ENCODE results near the gene IL22RA1. TPM values are rescaled to one million over a fixed set of nuclear protein-coding genes. Genes with fewer than 3 reads are reported as not detected.

Gene IL22RA1
- total and polyA plus RNA-seq, 5 donors from 2014 or later, result not detected

DNA sequence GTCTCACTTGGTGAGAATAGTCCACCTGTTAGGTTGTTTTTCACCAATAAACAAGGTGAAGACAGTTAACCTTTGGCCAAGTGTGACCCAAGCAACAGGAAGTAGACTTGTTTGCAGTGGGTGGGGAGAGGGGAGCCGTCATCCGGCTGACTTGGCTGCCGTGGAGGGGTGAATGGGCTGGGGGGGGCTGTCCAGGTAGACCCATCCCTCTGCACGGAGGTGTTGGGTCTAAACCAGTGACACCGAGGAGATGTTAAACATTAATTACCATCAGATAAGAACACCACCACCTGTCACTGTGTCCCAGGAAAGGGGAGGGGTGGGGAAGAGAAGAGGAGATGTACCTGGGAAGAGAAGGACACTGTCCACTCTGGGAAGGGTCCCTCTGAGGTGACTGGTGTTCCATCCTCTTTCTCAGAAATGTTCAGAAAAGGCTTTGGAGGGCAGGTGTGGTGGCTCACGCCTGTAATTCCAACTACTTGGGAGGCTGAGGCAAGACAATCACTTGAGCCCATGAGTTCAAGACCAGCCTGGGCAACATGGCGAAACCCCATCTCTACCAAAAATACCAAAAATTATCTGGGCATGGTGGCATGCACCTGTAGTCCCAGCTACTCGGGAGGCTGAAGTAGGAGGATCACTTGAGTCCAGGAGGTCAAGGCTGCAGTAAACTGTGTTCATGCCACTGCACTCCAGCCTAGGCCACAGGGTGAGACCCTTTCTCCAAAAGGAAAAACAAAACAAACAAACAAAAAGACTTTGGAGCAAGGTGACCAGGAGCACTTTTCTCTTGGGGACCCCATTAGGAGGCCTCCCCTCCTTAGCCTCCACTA is 24.3 kb downstream of the IL22RA1 start:
- peaks cover 0 to 1% (median 0%) of the 10 kb centered on the region in 7 donors for H3K9me3 Mint-ChIP-seq
- H3K36me3 Mint-ChIP-seq, result no peaks in the 10 kb centered on the region
- DNase-seq (no peak), ATAC-seq (ENCODE audit: low read depth in 2 of 2) (no peak)
- no peaks in the 10 kb centered on the region for H3K9me3 ChIP-seq (ENCODE audit: control insufficient read depth in 2 of 2, low read length in 2 of 2)
- H3K4me3 Mint-ChIP-seq, result no peak overlapping the region
- H3K27ac ChIP-seq (ENCODE audit: insufficient read depth, low read length, poor library complexity, severe bottlenecking), result no peak overlapping the region
- no peaks in the 10 kb centered on the region for H3K4me1 Mint-ChIP-seq
- H3K4me3 ChIP-seq (ENCODE audit: low read depth, low read length), result no peak overlapping the region
- H3K27me3 Mint-ChIP-seq, result peaks cover 27% of the 10 kb centered on the region
- H3K27ac Mint-ChIP-seq, result peak overlapping the region in 1 of 3 donors; percentile 56
- H3K36me3 ChIP-seq (ENCODE audit: control insufficient read depth, insufficient read depth, low read length), result no peaks in the 10 kb centered on the region
- no peaks in the 10 kb centered on the region for H3K4me1 ChIP-seq (ENCODE audit: control insufficient read depth, insufficient read depth, low read length, poor library complexity, severe bottlenecking)
- H3K27me3 ChIP-seq (ENCODE audit: control insufficient read depth, insufficient read depth, low read length), result peaks cover 3% of the 10 kb centered on the region

DNA sequence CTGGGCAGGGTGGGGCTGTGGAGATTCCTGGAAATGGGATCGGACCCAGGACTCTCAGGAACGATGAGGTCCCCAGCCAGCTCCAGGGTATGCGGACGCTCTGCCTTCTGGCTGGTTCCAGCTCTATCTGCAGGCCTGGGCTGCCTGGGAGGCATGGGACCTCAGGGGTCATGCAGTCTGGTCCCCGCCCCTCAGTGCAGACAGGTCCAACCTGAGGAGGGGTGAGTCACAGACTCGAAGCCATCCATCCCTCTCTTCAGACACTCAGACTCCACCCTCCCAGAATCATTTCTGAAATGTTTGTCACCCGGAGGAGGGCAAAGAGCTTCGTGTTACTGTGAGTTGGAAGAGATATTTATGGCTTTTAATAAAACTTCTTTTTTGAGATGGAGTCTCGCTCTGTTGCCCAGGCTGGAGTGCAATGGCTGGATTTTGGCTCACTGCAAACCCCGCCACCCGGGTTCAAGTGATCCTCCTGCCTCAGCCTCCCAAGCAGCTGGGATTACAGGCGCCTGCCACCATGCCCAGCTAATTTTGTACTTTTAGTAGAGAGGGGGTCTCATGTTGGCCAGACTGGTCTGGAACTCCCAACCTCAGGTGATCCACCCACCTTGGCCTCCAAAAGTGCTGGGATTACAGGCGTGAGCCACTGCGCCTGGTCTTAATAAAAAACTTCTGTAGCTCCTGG is 25.1 kb downstream of the IL22RA1 start:
- no peak overlapping the region for H3K4me3 ChIP-seq (ENCODE audit: low read depth, low read length)
- H3K36me3 ChIP-seq (ENCODE audit: control insufficient read depth, insufficient read depth, low read length), result no peaks in the 10 kb centered on the region
- H3K27me3 ChIP-seq (ENCODE audit: control insufficient read depth, insufficient read depth, low read length), result peaks cover 3% of the 10 kb centered on the region
- no peaks in the 10 kb centered on the region for H3K9me3 ChIP-seq (ENCODE audit: control insufficient read depth in 2 of 2, low read length in 2 of 2)
- no peaks in the 10 kb centered on the region for H3K36me3 Mint-ChIP-seq
- H3K4me1 ChIP-seq (ENCODE audit: control insufficient read depth, insufficient read depth, low read length, poor library complexity, severe bottlenecking), result no peaks in the 10 kb centered on the region
- peak overlapping the region in 1 of 3 donors; percentile 38 for H3K27ac Mint-ChIP-seq
- H3K27me3 Mint-ChIP-seq, result peaks cover 31% of the 10 kb centered on the region
- H3K4me3 Mint-ChIP-seq, result no peak overlapping the region
- ATAC-seq (ENCODE audit: low read depth in 2 of 2), result no peak
- no peak for DNase-seq
- peaks cover 0 to 1% (median 0%) of the 10 kb centered on the region in 7 donors for H3K9me3 Mint-ChIP-seq
- no peak overlapping the region for H3K27ac ChIP-seq (ENCODE audit: insufficient read depth, low read length, poor library complexity, severe bottlenecking)
- H3K4me1 Mint-ChIP-seq, result peaks cover 0 to 3% (median 0%) of the 10 kb centered on the region in 4 donors

- peaks cover 31% of the 10 kb centered on the region for H3K27me3 Mint-ChIP-seq
- Histone ChIP-seq H3K4me1 (ENCODE audit: control insufficient read depth, insufficient read depth, low read length, poor library complexity, severe bottlenecking) (no peaks in the 10 kb centered on the region), H3K36me3 (ENCODE audit: control insufficient read depth, insufficient read depth, low read length) (no peaks in the 10 kb centered on the region), H3K27me3 (ENCODE audit: control insufficient read depth, insufficient read depth, low read length) (peaks cover 3% of the 10 kb centered on the region), H3K9me3 (ENCODE audit: control insufficient read depth in 2 of 2, low read length in 2 of 2) (no peaks in the 10 kb centered on the region), H3K27ac (ENCODE audit: insufficient read depth, low read length, poor library complexity, severe bottlenecking) (no peak overlapping the region), H3K4me3 (ENCODE audit: low read depth, low read length) (no peak overlapping the region)
- ATAC-seq (ENCODE audit: low read depth in 2 of 2), result no peak
- no peak for DNase-seq
- H3K9me3 Mint-ChIP-seq, result peaks cover 0 to 1% (median 0%) of the 10 kb centered on the region in 7 donors
- H3K4me3 Mint-ChIP-seq, result no peak overlapping the region
- peaks cover 0 to 9% (median 0%) of the 10 kb centered on the region in 4 donors for H3K4me1 Mint-ChIP-seq
- no peaks in the 10 kb centered on the region for H3K36me3 Mint-ChIP-seq
- H3K27ac Mint-ChIP-seq, result no peak overlapping the region
Measured at GRCh38 chr1:24117132-24117531, 25.8 kb downstream of the IL22RA1 start.

GRCh38 chr1:24114753-24115152 is 28.2 kb downstream of the IL22RA1 start:
- H3K9me3 ChIP-seq (ENCODE audit: control insufficient read depth in 2 of 2, low read length in 2 of 2), result no peaks in the 10 kb centered on the region
- Mint-ChIP-seq H3K36me3 (no peaks in the 10 kb centered on the region), H3K4me3 (no peak overlapping the region), H3K9me3 (no peaks in the 10 kb centered on the region), H3K27ac (no peak overlapping the region), H3K27me3 (peaks cover 31% of the 10 kb centered on the region), H3K4me1 (peaks cover 0 to 9% (median 0%) of the 10 kb centered on the region in 4 donors)
- H3K27me3 ChIP-seq (ENCODE audit: control insufficient read depth, insufficient read depth, low read length), result peaks cover 3% of the 10 kb centered on the region
- H3K36me3 ChIP-seq (ENCODE audit: control insufficient read depth, insufficient read depth, low read length), result no peaks in the 10 kb centered on the region
- ATAC-seq (ENCODE audit: low read depth in 2 of 2) (no peak), DNase-seq (no peak)
- no peak overlapping the region for H3K27ac ChIP-seq (ENCODE audit: insufficient read depth, low read length, poor library complexity, severe bottlenecking)
- no peaks in the 10 kb centered on the region for H3K4me1 ChIP-seq (ENCODE audit: control insufficient read depth, insufficient read depth, low read length, poor library complexity, severe bottlenecking)
- H3K4me3 ChIP-seq (ENCODE audit: low read depth, low read length), result no peak overlapping the region

- no peak overlapping the region for H3K4me3 Mint-ChIP-seq
Measured at GRCh38 chr1:24113641-24114033, 29.3 kb downstream of the IL22RA1 start.

DNA sequence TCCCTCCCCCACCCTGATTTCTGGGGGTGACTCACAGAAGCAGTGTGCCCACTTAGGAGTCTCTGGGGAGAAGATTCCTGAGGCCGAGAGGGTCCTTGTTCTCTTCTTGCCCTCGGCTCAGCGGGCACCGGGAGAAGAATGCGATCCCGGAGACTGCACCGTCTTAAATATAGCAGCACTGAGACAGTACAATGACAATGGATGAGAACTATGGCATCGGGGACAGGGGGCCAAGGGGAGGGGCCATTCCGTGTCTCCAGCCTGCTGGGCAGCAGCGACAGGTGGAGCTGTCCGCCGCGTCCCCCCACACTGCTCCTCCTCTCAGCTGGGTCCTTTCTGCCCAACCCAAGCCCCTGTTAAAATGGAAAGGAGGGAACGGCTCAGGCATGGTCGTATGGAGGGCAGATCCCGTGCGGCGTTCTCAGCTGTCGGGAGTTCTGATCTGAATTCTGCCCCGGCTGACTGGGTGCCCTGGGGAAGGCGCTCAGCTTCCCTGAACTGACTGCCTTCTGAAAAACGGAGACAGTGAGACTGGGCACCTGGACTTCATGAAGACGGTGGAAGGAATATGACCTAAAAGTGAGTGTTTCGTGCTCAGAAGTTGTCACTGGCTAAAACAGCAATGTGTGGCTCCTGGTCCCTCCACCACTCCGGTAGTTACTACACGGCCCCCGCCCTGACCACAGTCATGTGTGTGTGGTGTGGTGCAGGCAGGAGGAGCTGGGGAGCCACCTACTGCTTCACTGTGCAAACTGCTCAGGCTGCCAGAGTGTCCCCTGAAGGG is 30.8 kb downstream of the IL22RA1 start, which contains the start of gene MYOM3:
MYOM3 (minus strand) TSS at position 140 of the 784 bp plus-strand sequence. CDS start 3,499 bp downstream, outside the sequence.
- peaks cover 30% of the 10 kb centered on the region for H3K27me3 Mint-ChIP-seq
- H3K27me3 ChIP-seq (ENCODE audit: control insufficient read depth, insufficient read depth, low read length), result peaks cover 3% of the 10 kb centered on the region
- peak within 1 kb of the TSS in 1 of 3 donors; percentile 85 for H3K27ac Mint-ChIP-seq

More at GRCh38 chr1:24113641-24114033, 29.3 kb downstream of the IL22RA1 start:
- Histone ChIP-seq H3K27me3 (ENCODE audit: control insufficient read depth, insufficient read depth, low read length) (peaks cover 3% of the 10 kb centered on the region), H3K36me3 (ENCODE audit: control insufficient read depth, insufficient read depth, low read length) (no peaks in the 10 kb centered on the region), H3K4me1 (ENCODE audit: control insufficient read depth, insufficient read depth, low read length, poor library complexity, severe bottlenecking) (no peaks in the 10 kb centered on the region), H3K4me3 (ENCODE audit: low read depth, low read length) (no peak overlapping the region), H3K27ac (ENCODE audit: insufficient read depth, low read length, poor library complexity, severe bottlenecking) (no peak overlapping the region), H3K9me3 (ENCODE audit: control insufficient read depth in 2 of 2, low read length in 2 of 2) (no peaks in the 10 kb centered on the region)
- H3K9me3 Mint-ChIP-seq, result no peaks in the 10 kb centered on the region
- peaks cover 31% of the 10 kb centered on the region for H3K27me3 Mint-ChIP-seq
- no peak overlapping the region for H3K27ac Mint-ChIP-seq
- H3K36me3 Mint-ChIP-seq, result no peaks in the 10 kb centered on the region
- H3K4me1 Mint-ChIP-seq, result peaks cover 0 to 9% (median 0%) of the 10 kb centered on the region in 4 donors
- ATAC-seq (ENCODE audit: low read depth in 2 of 2), result no peak
- DNase-seq, result no peak

DNA sequence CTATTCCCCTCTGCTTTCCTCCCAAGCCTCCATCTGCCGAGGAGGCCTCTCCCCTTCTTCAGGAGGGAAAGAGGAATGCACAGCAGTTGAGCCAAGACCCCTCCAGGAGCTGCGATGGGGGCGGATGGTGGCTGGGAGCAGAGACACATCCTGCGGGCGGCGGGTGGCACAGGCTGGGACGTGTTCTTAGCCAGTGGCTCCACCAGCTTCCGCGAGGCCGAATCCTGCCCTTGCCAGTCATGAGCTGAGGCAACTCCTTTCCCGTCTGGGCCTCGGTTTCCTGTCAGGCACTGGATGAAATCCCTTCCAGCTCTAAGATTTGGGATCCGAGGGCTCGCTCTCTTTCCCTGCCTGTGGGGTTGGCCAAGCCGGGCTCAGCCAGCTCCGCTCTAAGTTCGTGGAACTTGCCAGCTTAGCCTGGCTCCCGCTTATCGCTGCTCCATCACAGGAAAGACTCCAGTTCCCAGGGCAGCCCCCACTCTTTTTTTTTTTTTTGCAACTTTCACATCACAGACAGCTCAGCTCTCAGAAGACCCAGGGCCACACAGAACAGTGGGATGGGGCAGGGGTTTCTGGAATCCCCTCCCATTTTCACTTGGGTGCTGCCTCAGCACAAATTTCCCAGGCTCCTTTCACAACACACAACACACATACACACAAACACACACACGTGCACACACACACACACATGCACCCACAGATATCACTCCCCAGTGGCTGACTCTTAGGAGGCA is 31.5 kb downstream of the IL22RA1 start:
- H3K27ac ChIP-seq (ENCODE audit: insufficient read depth, low read length, poor library complexity, severe bottlenecking), result no peak overlapping the region
- peaks cover 3% of the 10 kb centered on the region for H3K27me3 ChIP-seq (ENCODE audit: control insufficient read depth, insufficient read depth, low read length)
- H3K27ac Mint-ChIP-seq, result peak overlapping the region in 1 of 3 donors; percentile 28
- H3K9me3 Mint-ChIP-seq, result no peaks in the 10 kb centered on the region
- peaks cover 24% of the 10 kb centered on the region for H3K27me3 Mint-ChIP-seq
- H3K4me3 ChIP-seq (ENCODE audit: low read depth, low read length), result no peak overlapping the region
- DNase-seq, result no peak
- no peak for ATAC-seq (ENCODE audit: low read depth in 2 of 2)
- no peaks in the 10 kb centered on the region for H3K36me3 Mint-ChIP-seq
- H3K36me3 ChIP-seq (ENCODE audit: control insufficient read depth, insufficient read depth, low read length), result no peaks in the 10 kb centered on the region
- peak overlapping the region in 1 of 4 donors; percentile 50 for H3K4me3 Mint-ChIP-seq
- H3K4me1 ChIP-seq (ENCODE audit: control insufficient read depth, insufficient read depth, low read length, poor library complexity, severe bottlenecking), result no peaks in the 10 kb centered on the region
- no peaks in the 10 kb centered on the region for H3K9me3 ChIP-seq (ENCODE audit: control insufficient read depth in 2 of 2, low read length in 2 of 2)
- peaks cover 0 to 9% (median 0%) of the 10 kb centered on the region in 4 donors for H3K4me1 Mint-ChIP-seq

More for the DNA sequence above, 30.8 kb downstream of the IL22RA1 start, which contains the start of gene MYOM3:
- Mint-ChIP-seq H3K4me1 (peaks cover 0 to 9% (median 0%) of the 10 kb centered on the region in 4 donors), H3K4me3 (peak within 1 kb of the TSS in 1 of 4 donors; percentile 50), H3K9me3 (no peaks in the 10 kb centered on the region), H3K36me3 (no peaks in the 10 kb centered on the region)
- ATAC-seq (ENCODE audit: low read depth in 2 of 2) (peak; percentile 79 to 86), DNase-seq (peak in 2 of 3 donors; percentile 29 to 66)
- Histone ChIP-seq H3K4me3 (ENCODE audit: low read depth, low read length) (no peak within 1 kb of the TSS), H3K4me1 (ENCODE audit: control insufficient read depth, insufficient read depth, low read length, poor library complexity, severe bottlenecking) (no peaks in the 10 kb centered on the region), H3K36me3 (ENCODE audit: control insufficient read depth, insufficient read depth, low read length) (no peaks in the 10 kb centered on the region), H3K27ac (ENCODE audit: insufficient read depth, low read length, poor library complexity, severe bottlenecking) (no peak within 1 kb of the TSS), H3K9me3 (ENCODE audit: control insufficient read depth in 2 of 2, low read length in 2 of 2) (no peaks in the 10 kb centered on the region)

All from CD4-positive, CD25-positive, alpha-beta regulatory T cell (primary cell).